Natural killer cell (primary cell): ENCODE results near the gene ABCA4. TPM values are rescaled to one million over a fixed set of nuclear protein-coding genes. Genes with fewer than 3 reads are reported as not detected.

Experiments
- ATAC-seq, 3 donors: fragments of 150-1000 bp in 2 of 3; fragments of 200-7000 bp in 1 of 3; cut with Tn5 transposase; 1 replicate in 1 of 3; 2 replicates in 2 of 3; pipeline ENCODE4 v1.10.0; 2021; ENCODE audit warnings: mild to moderate bottlenecking in 2 of 3, moderate library complexity in 2 of 3
- DNase-seq, 2 donors: peaks; one replicate each; pipeline versions ENCODE4 v3.0.0 to v3.0.0-alpha.2; 2013 to 2021; ENCODE audit warnings: mixed read lengths in 1 of 2
- H3K27ac ChIP-seq: one replicate; pipeline ENCODE4 v1.5.1; 2013; ENCODE audit warnings: mild to moderate bottlenecking, low read length
- H3K27me3 ChIP-seq: one replicate; pipeline ENCODE4 v1.6.1; 2013; ENCODE audit warnings: low read length; ENCODE audit not compliant: control insufficient read depth, insufficient read depth
- H3K36me3 ChIP-seq: one replicate; pipeline ENCODE4 v1.6.1; 2013; ENCODE audit warnings: low read length; ENCODE audit not compliant: control insufficient read depth, insufficient read depth
- H3K4me1 ChIP-seq: one replicate; pipeline ENCODE4 v1.6.1; 2013; ENCODE audit warnings: low read length; ENCODE audit not compliant: control insufficient read depth, insufficient read depth
- H3K4me3 ChIP-seq: one replicate; pipeline ENCODE4 v1.5.1; 2013; ENCODE audit warnings: low read length
- H3K9me3 ChIP-seq: one replicate; pipeline ENCODE4 v1.6.1; 2013; ENCODE audit warnings: low read length; ENCODE audit not compliant: control insufficient read depth, insufficient read depth
- H3K27ac Mint-ChIP-seq, 2 donors: one replicate each; pipeline ENCODE4 v1.8.0; 2022; ENCODE audit warnings: mild to moderate bottlenecking in 2 of 2, mixed read lengths in 2 of 2, moderate library complexity in 1 of 2
- H3K27me3 Mint-ChIP-seq, 2 donors: one replicate each; pipeline ENCODE4 v1.8.0; 2022; ENCODE audit warnings: low read depth in 2 of 2, mixed read lengths in 2 of 2
- H3K36me3 Mint-ChIP-seq: one replicate; pipeline ENCODE4 v1.8.0; 2022; ENCODE audit warnings: mixed read lengths
- H3K4me1 Mint-ChIP-seq, 2 donors: one replicate each; pipeline ENCODE4 v1.8.0; 2022; ENCODE audit warnings: mixed read lengths in 2 of 2
- H3K4me3 Mint-ChIP-seq: one replicate; pipeline ENCODE4 v1.8.0; 2022; ENCODE audit warnings: mild to moderate bottlenecking, moderate library complexity, mixed read lengths
- H3K9me3 Mint-ChIP-seq, 2 donors: one replicate each; pipeline ENCODE4 v1.8.0; 2022; ENCODE audit warnings: mixed read lengths in 2 of 2
- WGBS: methylation state at CpG from one replicate; pipeline ENCODE4 v1.1.7; 2013; ENCODE audit warnings: missing lambda C conversion rate; ENCODE audit not compliant: insufficient coverage; 5-methylcytosine and 5-hydroxymethylcytosine counted together
- intact Hi-C: fragments of 100-400 bp; cut with micrococcal nuclease; formaldehyde crosslinking; loops from one replicate; pipeline ENCODE4 v1.14.2; 2022
- total RNA-seq, 4 donors: library from RNA; stranded (reverse); fragments of 120-200 nt in 1 of 4; gene quantifications; one replicate each; pipeline versions ENCODE4 v1.2.3 to v1.2.4, GENCODE V29; 2013 to 2022
- TF ChIP-seq, protein P1 (sequence below): fragments of 200-600 bp; IDR thresholded peaks from one replicate; pipeline ENCODE4 v1.8.0; 2022; ENCODE audit warnings: antibody characterized with exemption

The ABCA4 gene
- total RNA-seq, 3 donors from 2014 or later (not counting 1 experiment from before 2014, with no cell fraction given): 0.48 TPM; not detected in 2

DNA sequence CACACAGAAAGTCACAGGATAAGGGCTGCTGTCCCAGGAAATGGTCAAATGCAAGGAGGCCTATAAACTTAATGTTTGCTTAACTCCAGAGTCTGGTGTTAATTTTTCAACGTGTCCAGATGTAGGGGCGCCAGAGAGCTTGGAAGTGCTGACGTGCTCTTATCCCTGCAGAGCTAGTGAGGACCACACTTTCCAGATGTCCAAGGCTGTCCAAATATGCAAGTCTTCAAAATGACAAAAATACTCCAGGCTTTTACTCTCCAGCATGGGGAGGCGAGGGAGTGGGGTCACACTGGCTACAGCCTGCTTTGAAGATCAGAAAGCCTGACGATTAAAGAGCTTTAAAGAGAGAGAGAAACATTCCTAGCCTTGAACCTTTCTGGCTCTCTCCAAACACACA, 57.6 kb downstream of the ABCA4 start:
- no peak overlapping the region for H3K27ac Mint-ChIP-seq

GRCh38 chr1:94061513-94062443, 59.2 kb downstream of the ABCA4 start:
- H3K9me3 Mint-ChIP-seq: no peaks in the 10 kb centered on the region
- H3K36me3 ChIP-seq: no peaks in the 10 kb centered on the region
- no peaks in the 10 kb centered on the region for H3K4me1 ChIP-seq
- no peaks in the 10 kb centered on the region for H3K9me3 ChIP-seq
- intact Hi-C loops: loop anchor here (1.0 to 2.0 kb wide), 2 partner anchors 402 to 743 kb away; no protein-coding TSS in a partner anchor
- no peak overlapping the region for H3K27ac ChIP-seq
- H3K36me3 Mint-ChIP-seq: no peaks in the 10 kb centered on the region
- ATAC-seq (peak; percentile 54 to 85 (median 64)), DNase-seq (peak in 1 of 2 donors; percentile 55)
- no peak overlapping the region for H3K4me3 ChIP-seq
- peaks cover 0 to 5% of the 10 kb centered on the region in 2 donors for H3K4me1 Mint-ChIP-seq
- H3K4me3 Mint-ChIP-seq: no peak overlapping the region
- TF ChIP-seq, protein P1, sequence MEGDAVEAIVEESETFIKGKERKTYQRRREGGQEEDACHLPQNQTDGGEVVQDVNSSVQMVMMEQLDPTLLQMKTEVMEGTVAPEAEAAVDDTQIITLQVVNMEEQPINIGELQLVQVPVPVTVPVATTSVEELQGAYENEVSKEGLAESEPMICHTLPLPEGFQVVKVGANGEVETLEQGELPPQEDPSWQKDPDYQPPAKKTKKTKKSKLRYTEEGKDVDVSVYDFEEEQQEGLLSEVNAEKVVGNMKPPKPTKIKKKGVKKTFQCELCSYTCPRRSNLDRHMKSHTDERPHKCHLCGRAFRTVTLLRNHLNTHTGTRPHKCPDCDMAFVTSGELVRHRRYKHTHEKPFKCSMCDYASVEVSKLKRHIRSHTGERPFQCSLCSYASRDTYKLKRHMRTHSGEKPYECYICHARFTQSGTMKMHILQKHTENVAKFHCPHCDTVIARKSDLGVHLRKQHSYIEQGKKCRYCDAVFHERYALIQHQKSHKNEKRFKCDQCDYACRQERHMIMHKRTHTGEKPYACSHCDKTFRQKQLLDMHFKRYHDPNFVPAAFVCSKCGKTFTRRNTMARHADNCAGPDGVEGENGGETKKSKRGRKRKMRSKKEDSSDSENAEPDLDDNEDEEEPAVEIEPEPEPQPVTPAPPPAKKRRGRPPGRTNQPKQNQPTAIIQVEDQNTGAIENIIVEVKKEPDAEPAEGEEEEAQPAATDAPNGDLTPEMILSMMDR: peak; percentile 64
- 20% methylated on average over 5 of the region's 5 CpGs for WGBS
- peaks cover 6 to 26% of the 10 kb centered on the region in 2 donors for H3K27me3 Mint-ChIP-seq
- H3K27me3 ChIP-seq: no peaks in the 10 kb centered on the region
- H3K27ac Mint-ChIP-seq: no peak overlapping the region

More for the DNA sequence above, 57.6 kb downstream of the ABCA4 start:
- H3K36me3 ChIP-seq: no peaks in the 10 kb centered on the region
- H3K4me1 ChIP-seq: no peaks in the 10 kb centered on the region
- DNase-seq (no peak), ATAC-seq (no peak)
- H3K9me3 Mint-ChIP-seq: no peaks in the 10 kb centered on the region
- no peaks in the 10 kb centered on the region for H3K36me3 Mint-ChIP-seq
- no peaks in the 10 kb centered on the region for H3K27me3 ChIP-seq
- H3K27me3 Mint-ChIP-seq: peaks cover 6 to 20% of the 10 kb centered on the region in 2 donors
- H3K4me1 Mint-ChIP-seq: peaks cover 0 to 5% of the 10 kb centered on the region in 2 donors
- 28% methylated on average over 4 of the region's 5 CpGs for WGBS
- no peak overlapping the region for H3K27ac ChIP-seq
- H3K4me3 Mint-ChIP-seq: no peak overlapping the region
- H3K9me3 ChIP-seq: no peaks in the 10 kb centered on the region
- intact Hi-C loops: no loop called here
- no peak overlapping the region for H3K4me3 ChIP-seq
- TF ChIP-seq, protein P1: no peak

DNA sequence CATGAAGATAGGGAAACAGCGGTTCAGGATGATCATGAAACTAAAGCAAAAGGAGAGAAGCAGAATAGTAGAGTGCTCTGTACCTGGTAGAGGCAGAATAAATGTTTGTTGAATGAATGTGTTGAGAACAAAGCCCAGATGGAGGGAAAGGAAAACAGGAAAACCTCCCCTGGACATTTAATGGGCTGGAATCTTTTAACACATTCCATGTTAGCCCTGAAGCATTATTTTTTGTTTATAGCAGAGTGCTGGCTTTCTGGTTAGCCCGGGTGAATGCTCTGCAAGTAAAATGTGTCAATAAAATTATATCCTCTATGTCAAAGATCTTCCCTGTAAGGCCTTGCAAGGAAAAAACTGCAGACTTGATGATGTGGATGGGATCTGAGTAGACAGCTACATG, 60.2 kb downstream of the ABCA4 start:
- Mint-ChIP-seq H3K36me3 (no peaks in the 10 kb centered on the region), H3K27ac (no peak overlapping the region), H3K27me3 (peaks cover 6 to 29% of the 10 kb centered on the region in 2 donors), H3K9me3 (no peaks in the 10 kb centered on the region), H3K4me3 (no peak overlapping the region), H3K4me1 (peaks cover 0 to 5% of the 10 kb centered on the region in 2 donors)
- no peaks in the 10 kb centered on the region for H3K36me3 ChIP-seq
- no peak overlapping the region for H3K27ac ChIP-seq
- no peaks in the 10 kb centered on the region for H3K4me1 ChIP-seq
- DNase-seq: no peak
- H3K27me3 ChIP-seq: no peaks in the 10 kb centered on the region
- intact Hi-C loops: loop anchor here (1.0 to 2.0 kb wide), 2 partner anchors 403 to 744 kb away; no protein-coding TSS in a partner anchor
- no peak for ATAC-seq
- H3K9me3 ChIP-seq: no peaks in the 10 kb centered on the region
- no peak overlapping the region for H3K4me3 ChIP-seq
- WGBS: 67% methylated on average over 1 of the region's 2 CpGs
- TF ChIP-seq, protein P1: no peak
